Ishikawa (cell line): ENCODE measurements around the gene ADH6.

ENCODE experiments used
- CEBPB ChIP-seq: IDR thresholded peaks from 2 replicates; pipeline ENCODE4 v1.6.1; 2012
- CREB1 ChIP-seq: IDR thresholded peaks from 2 replicates; pipeline ENCODE4 v1.6.1; 2012; ENCODE audit warnings: low read depth
- EGR1 ChIP-seq: IDR thresholded peaks from 2 replicates; pipeline ENCODE4 v1.6.1; 2012
- EP300 ChIP-seq: IDR thresholded peaks from 2 replicates; pipeline ENCODE4 v1.6.1; 2012; ENCODE audit warnings: borderline replicate concordance
- FOXM1 ChIP-seq: IDR thresholded peaks from 2 replicates; pipeline ENCODE4 v1.6.1; 2012; ENCODE audit warnings: low read depth, borderline replicate concordance
- MAX ChIP-seq: IDR thresholded peaks from 2 replicates; pipeline ENCODE4 v1.6.1; 2012
- NFIC ChIP-seq: IDR thresholded peaks from 2 replicates; pipeline ENCODE4 v1.6.1; 2012
- RAD21 ChIP-seq: IDR thresholded peaks from 2 replicates; pipeline ENCODE4 v1.6.1; 2012; ENCODE audit warnings: low read depth
- REST ChIP-seq: IDR thresholded peaks from 2 replicates; pipeline ENCODE4 v1.6.1; 2012; ENCODE audit warnings: low read depth, mild to moderate bottlenecking
- TAF1 ChIP-seq: IDR thresholded peaks from 2 replicates; pipeline ENCODE4 v1.6.1; 2012; ENCODE audit warnings: low read depth, mild to moderate bottlenecking
- TCF12 ChIP-seq: IDR thresholded peaks from 2 replicates; pipeline ENCODE4 v1.6.1; 2012; ENCODE audit warnings: low read depth
- TEAD4 ChIP-seq: IDR thresholded peaks from 2 replicates; pipeline ENCODE4 v1.6.1; 2012
- USF1 ChIP-seq: IDR thresholded peaks from 2 replicates; pipeline ENCODE4 v1.6.1; 2012
- YY1 ChIP-seq: IDR thresholded peaks from 2 replicates; pipeline ENCODE4 v1.6.1; 2012; ENCODE audit warnings: low read depth
- ZBTB7A ChIP-seq: IDR thresholded peaks from 2 replicates; pipeline ENCODE4 v1.6.1; 2012; ENCODE audit warnings: low read depth

The ADH6 gene

GRCh38 chr4:99180382-99181070 lies 38.5 kb downstream of the ADH6 start:
- TF ChIP-seq TEAD4, result no peak
- TF ChIP-seq CREB1, result no peak

GRCh38 chr4:99179626-99180025 lies 39.4 kb downstream of the ADH6 start:
- TF ChIP-seq CREB1 (no peak), NFIC (no peak), CEBPB (no peak), EP300 (no peak), TEAD4 (no peak), USF1 (no peak), YY1 (no peak), TAF1 (no peak), FOXM1 (no peak), RAD21 (no peak), TCF12 (no peak), REST (no peak), ZBTB7A (no peak), EGR1 (no peak), MAX (no peak)

- TF ChIP-seq TCF12 (no peak), CREB1 (no peak), TAF1 (no peak), EGR1 (no peak), NFIC (no peak)
Measured at GRCh38 chr4:99179178-99179577, 39.9 kb downstream of the ADH6 start.

GRCh38 chr4:99166544-99166943 lies 52.5 kb downstream of the ADH6 start:
- TF ChIP-seq TEAD4 (no peak), EP300 (no peak), ZBTB7A (no peak), EGR1 (no peak), REST (no peak), RAD21 (no peak), USF1 (no peak), CREB1 (no peak), TCF12 (no peak), MAX (no peak), NFIC (no peak), YY1 (no peak), TAF1 (no peak)

- TF ChIP-seq NFIC (no peak), USF1 (no peak), MAX (no peak), ZBTB7A (no peak), RAD21 (no peak), TAF1 (no peak), YY1 (no peak), CEBPB (no peak), TEAD4 (no peak), TCF12 (no peak), EP300 (no peak), CREB1 (no peak), EGR1 (no peak), FOXM1 (no peak), REST (no peak)
Measured at GRCh38 chr4:99165978-99166377, 53.1 kb downstream of the ADH6 start.
